HG03060 (cell line): ENCODE measurements around the gene INTS2.
"Not testable (repeated sequence)": the region's sequence is repeated elsewhere in the genome, so short reads cannot be mapped to it uniquely, and the experiment has no call there.

Source experiments
- ATAC-seq: cut with Tn5 transposase; IDR thresholded peaks from one replicate; pipeline ENCODE4 v1.9.1; 2021; ENCODE audit warnings: low read depth, moderate number of reproducible peaks; ENCODE audit not compliant: unreplicated experiment

INTS2 gene

GRCh38 chr17:61897548-61898180, 30.1 kb downstream of the INTS2 start:
- no peak for ATAC-seq

- ATAC-seq = no peak
Observed at GRCh38 chr17:61895391-61895790, 32.4 kb downstream of the INTS2 start.

- not testable (repeated sequence) for ATAC-seq
Observed at GRCh38 chr17:61894310-61894709, 33.5 kb downstream of the INTS2 start.

GRCh38 chr17:61887733-61888132, 40.0 kb downstream of the INTS2 start:
- ATAC-seq = not testable (repeated sequence)

- ATAC-seq = not testable (repeated sequence)
Observed at GRCh38 chr17:61885865-61886264, 41.9 kb downstream of the INTS2 start.

- ATAC-seq = no peak
Observed at GRCh38 chr17:61884864-61885263, 42.9 kb downstream of the INTS2 start.

GRCh38 chr17:61880589-61881102, 47.1 kb downstream of the INTS2 start:
- ATAC-seq = no peak

GRCh38 chr17:61878984-61879612, 48.7 kb downstream of the INTS2 start:
- no peak for ATAC-seq

- no peak for ATAC-seq
Observed at GRCh38 chr17:61878520-61878919, 49.3 kb downstream of the INTS2 start.

- ATAC-seq = no peak
Observed at GRCh38 chr17:61877837-61878236, 49.9 kb downstream of the INTS2 start.

GRCh38 chr17:61875804-61876203, 52.0 kb downstream of the INTS2 start:
- ATAC-seq = no peak

GRCh38 chr17:61875285-61875684, 52.5 kb downstream of the INTS2 start:
- no peak for ATAC-seq

- no peak for ATAC-seq
Observed at GRCh38 chr17:61874075-61874474, 53.7 kb downstream of the INTS2 start.

- no peak for ATAC-seq
Observed at GRCh38 chr17:61872099-61872498, 55.7 kb downstream of the INTS2 start.

GRCh38 chr17:61869138-61869537, 58.6 kb downstream of the INTS2 start:
- ATAC-seq = no peak

- ATAC-seq = no peak
Observed at GRCh38 chr17:61868074-61868473, 59.7 kb downstream of the INTS2 start.

- no peak for ATAC-seq
Observed at GRCh38 chr17:61867033-61867432, 60.7 kb downstream of the INTS2 start.

- ATAC-seq = peak; percentile 17
Observed at GRCh38 chr17:61863801-61864126, 64.0 kb downstream of the INTS2 start.

GRCh38 chr17:61862975-61863800, 64.6 kb downstream of the INTS2 start, which contains the start of gene BRIP1:
TSS of gene BRIP1 (minus strand) at chr17:61863528. CDS start at chr17:61861539, 1,989 bp downstream.
- ATAC-seq = peak; percentile 53

- no peak for ATAC-seq
Observed at GRCh38 chr17:61862105-61862574, 65.6 kb downstream of the INTS2 start.

- not testable (repeated sequence) for ATAC-seq
Observed at GRCh38 chr17:61860397-61860796, 67.4 kb downstream of the INTS2 start.
